C1 segment of cervical spinal cord (tissue), 14 donors: Measurements from ENCODE around the gene SLC26A5.

Source experiments
- DNase-seq, 14 donors: peaks; one replicate each; lab custom pipeline; 2025; lab: John Stamatoyannopoulos, UW

SLC26A5 gene

DNA sequence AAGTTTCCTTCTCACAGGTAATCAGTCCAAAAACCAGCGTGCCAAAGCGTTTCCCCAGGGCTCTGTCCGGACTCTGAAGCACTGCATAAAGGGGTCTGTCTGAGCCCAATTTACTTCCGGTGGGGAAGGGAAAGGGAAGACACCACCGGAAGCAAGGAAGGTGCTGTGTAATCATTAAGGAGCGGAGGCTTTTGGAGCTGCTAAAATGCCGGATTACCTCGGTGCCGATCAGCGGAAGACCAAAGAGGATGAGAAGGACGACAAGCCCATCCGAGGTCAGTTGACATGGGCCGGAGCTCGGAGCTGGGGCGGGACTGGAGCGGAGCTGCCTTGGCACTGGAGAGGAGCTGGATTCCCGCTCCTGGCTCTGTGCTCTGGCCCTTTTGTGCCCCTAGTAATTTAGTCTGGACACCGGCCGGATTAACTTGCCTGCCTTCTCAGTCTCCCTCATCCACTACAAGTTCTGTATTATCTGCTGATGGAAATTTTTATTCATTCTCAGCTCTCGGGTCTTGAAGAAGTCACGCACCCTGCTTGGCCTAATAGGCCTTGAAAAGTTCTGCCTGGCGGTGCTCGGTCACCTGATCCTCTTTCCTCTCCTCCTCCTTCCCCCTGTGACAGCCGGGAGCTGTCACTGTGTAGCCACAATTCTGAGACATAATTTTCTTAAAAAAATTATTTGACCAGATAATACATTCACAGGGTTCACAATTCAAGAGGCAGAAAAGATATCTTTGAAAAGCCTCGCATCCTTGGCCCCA, 98.3 kb downstream of the SLC26A5 start, which contains the start of gene PSMC2:
Gene PSMC2 (plus strand): TSS at position 137 of the 761 bp plus-strand sequence. CDS start 69 bp downstream, at position 206.
- peak in 13 of 14 donors; percentile 60 to 92 (median 79) for DNase-seq

GRCh38 chr7:103346396-103346795, 99.6 kb downstream of the SLC26A5 start:
- DNase-seq = no peak

DNA sequence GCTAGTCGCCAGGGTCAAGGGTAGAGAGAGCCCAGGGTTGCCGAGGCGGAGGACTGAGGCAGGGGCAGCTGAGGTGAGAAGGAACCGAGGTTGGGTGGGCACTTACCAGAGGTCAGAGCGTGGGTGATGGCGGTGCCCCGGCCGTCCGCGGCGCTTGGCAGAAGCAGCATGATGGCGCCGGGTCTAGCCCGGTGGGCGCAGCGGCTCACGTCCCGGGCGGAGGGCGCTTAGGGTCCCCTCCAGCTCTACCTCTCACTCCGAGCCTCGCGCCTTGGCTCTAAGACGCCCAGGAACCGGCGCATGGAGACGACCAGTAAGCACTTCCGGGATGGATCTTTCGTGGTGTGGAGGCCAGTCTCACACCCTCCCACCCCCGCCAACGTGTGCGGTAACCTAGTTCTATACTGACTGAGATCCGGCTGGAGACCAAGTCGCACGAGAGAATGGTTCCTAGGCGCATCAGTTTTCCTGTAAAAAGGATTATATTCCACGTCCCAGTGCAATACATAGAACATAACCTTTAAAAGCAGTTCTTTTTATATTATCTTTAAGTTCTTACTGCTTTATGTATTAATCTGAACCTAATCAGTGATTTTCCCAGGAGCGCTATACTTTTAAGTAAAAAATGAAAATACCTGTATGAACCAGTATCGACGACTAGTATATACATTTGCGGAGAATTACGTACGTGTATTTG, 101.4 kb downstream of the SLC26A5 start, which contains the start of gene DNAJC2:
Gene DNAJC2 (minus strand): TSS at position 315 of the 697 bp plus-strand sequence. CDS start 145 bp downstream, at position 170.
- DNase-seq = peak in 13 of 14 donors; percentile 10 to 83 (median 73)

- peak in 5 of 14 donors; percentile 18 to 60 (median 36) for DNase-seq
Measured at GRCh38 chr7:103343758-103344452, 102.1 kb downstream of the SLC26A5 start.

DNA sequence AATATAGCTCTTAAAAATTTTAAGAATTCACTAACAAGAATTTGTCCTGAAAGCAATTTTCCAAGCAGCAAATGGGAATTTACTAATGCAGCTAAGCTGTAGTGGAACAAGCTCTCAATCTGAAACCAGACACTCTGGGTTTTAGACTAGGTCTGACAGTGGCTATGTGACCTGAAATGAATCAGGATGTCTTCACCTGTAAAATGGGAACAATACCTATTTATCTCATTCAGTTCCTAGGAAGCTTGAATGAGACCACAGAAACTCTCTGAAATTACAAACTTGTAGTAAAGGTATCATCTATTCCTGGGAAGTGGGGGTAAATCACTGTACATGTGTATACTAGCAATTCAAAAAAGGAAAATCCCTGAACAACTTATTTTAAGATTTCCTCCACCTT, 102.7 kb downstream of the SLC26A5 start:
- DNase-seq = no peak

- DNase-seq = no peak
Measured at GRCh38 chr7:103341466-103341865, 104.5 kb downstream of the SLC26A5 start.

DNA sequence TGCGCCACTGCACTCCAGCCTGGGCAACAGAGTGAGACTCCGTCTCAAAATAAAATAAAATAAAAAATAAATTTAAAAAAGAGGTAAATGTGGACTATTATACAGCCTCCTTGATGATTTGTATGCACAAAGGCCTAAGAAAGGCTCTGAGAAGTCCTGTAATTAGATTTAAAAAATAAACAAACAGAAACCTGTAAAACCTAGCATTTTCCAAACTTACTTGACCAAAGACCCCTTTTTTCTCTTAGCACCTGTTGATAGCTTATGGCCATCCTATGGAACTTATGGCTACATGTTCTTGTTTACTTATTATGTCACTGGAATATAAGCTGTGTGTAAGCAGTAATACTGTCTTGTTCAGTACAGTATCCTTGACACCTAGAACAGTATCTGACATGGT, 107.1 kb downstream of the SLC26A5 start:
- no peak for DNase-seq

DNA sequence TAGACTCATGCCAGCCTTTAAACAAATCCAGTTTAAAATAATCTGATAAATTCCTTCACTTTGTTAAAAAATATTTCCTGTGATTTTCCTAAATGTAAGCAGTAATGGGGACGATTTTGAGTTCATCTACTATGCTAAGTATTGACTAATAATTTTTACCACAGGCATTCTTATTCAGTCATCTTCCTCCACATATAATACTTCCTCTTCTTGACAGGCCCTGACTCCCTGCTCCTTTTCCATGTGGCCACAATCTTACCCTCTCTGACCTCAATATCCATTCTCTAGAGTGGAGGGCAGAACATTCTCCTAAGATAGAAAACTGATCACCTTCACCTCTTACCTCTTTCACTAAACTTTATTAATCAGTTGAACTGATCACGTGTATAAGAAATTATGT, 109.2 kb downstream of the SLC26A5 start:
- no peak for DNase-seq

- no peak for DNase-seq
Measured at GRCh38 chr7:103325744-103326143, 120.3 kb downstream of the SLC26A5 start.
